Measurements from ENCODE around the gene ATF5. TPM values are rescaled to one million over a fixed set of nuclear protein-coding genes. Genes with fewer than 3 reads are reported as not detected.

ATF5 gene
- total and polyA plus RNA-seq, 10 of the 15 experiments (the other 5 are each of a cell fraction or from before 2014, with no cell fraction given) = 9.1 to 133 (median 24.0) TPM

GRCh38 chr19:49976496-49976895, 47.5 kb downstream of the ATF5 start (continued):
- TF ChIP-seq CTCF (IDR thresholded peaks at IDR 0.05 in 2 of 3, conservative IDR thresholded peaks at IDR 0.05 in 1 of 3; ENCODE audit: control insufficient read depth in 2 of 3, extremely low read depth in 1 of 3, insufficient read depth in 1 of 3, low read depth in 3 of 3, low read length in 3 of 3) (no peak), SIX5 (IDR thresholded peaks at IDR 0.05; ENCODE audit: low read depth, low read length, severe bottlenecking) (no peak), EED (IDR thresholded peaks at IDR 0.05; ENCODE audit: low read depth) (no peak)

- no peak overlapping the region for H3K9ac ChIP-seq (ENCODE audit: control insufficient read depth, insufficient read depth, low read length)
- H3K27me3 ChIP-seq (replicated peaks in 1 of 2; ENCODE audit: control insufficient read depth in 2 of 2, insufficient read depth in 2 of 2, low read length in 1 of 2) = no peaks in the 10 kb centered on the region
- ChIA-PET RAD21 (ENCODE audit: unreplicated experiment) (no interaction called here), SMC1A (ENCODE audit: uncharacterized antibody, unreplicated experiment) (interaction anchor here (0.6 to 1.1 kb wide), 2 partner anchors 15 to 91 kb away, joined by 3 read pairs; no protein-coding TSS in a partner anchor), POLR2A (no interaction called here), CTCF (no interaction called here)
- H3K9me3 ChIP-seq (replicated peaks; ENCODE audit: control insufficient read depth, insufficient read depth, low read length) = no peaks in the 10 kb centered on the region
- 85% methylated on average over 12 of the region's 13 CpGs for WGBS (ENCODE audit: insufficient coverage, insufficient replicate concordance, low lambda C conversion rate, missing lambda C conversion rate)
- H3K27ac ChIP-seq (ENCODE audit: control insufficient read depth, insufficient read depth) = no peak overlapping the region
- no peaks in the 10 kb centered on the region; a peak in 1 of 4 replicates for H3K36me3 ChIP-seq (ENCODE audit: control insufficient read depth in 2 of 2, insufficient read depth in 2 of 2, low read length in 1 of 2)
- DNase-seq (ENCODE audit: low read depth, low spot score) = no peak
- H3K4me2 ChIP-seq (ENCODE audit: control insufficient read depth, insufficient read depth) = no peak overlapping the region
- in situ Hi-C loops (cut with MboI) (no loop called here), intact Hi-C loops (cut with micrococcal nuclease; ENCODE audit: unreplicated experiment) (no loop called here)
- H3K79me2 ChIP-seq (ENCODE audit: control insufficient read depth, insufficient read depth, low read length) = no peaks in the 10 kb centered on the region
- FAIRE-seq = no peak
- no peak overlapping the region for H3K4me3 ChIP-seq
- no peaks in the 10 kb centered on the region for H4K20me1 ChIP-seq (ENCODE audit: control insufficient read depth, insufficient read depth)
- no peak overlapping the region for H2AFZ ChIP-seq (ENCODE audit: control insufficient read depth, low read depth, low read length)
- no TSS peak for BruUV-seq (replicated peaks)
- no peak for ATAC-seq
- no peak for TF ChIP-seq SIX5 (IDR thresholded peaks at IDR 0.05; ENCODE audit: low read depth, low read length, severe bottlenecking)
- no peaks in the 10 kb centered on the region for H3K4me1 ChIP-seq (ENCODE audit: control insufficient read depth, insufficient read depth, low read length)
These were observed 48.1 kb downstream of the ATF5 start for GRCh38 chr19:49977076-49977475.

- Histone ChIP-seq H3K36me3 (ENCODE audit: control insufficient read depth in 2 of 2, insufficient read depth in 2 of 2, low read length in 1 of 2) (no peaks in the 10 kb centered on the region; a peak in 1 of 4 replicates), H3K79me2 (ENCODE audit: control insufficient read depth, insufficient read depth, low read length) (no peaks in the 10 kb centered on the region), H3K27me3 (replicated peaks in 1 of 2; ENCODE audit: control insufficient read depth in 2 of 2, insufficient read depth in 2 of 2, low read length in 1 of 2) (no peaks in the 10 kb centered on the region), H4K20me1 (ENCODE audit: control insufficient read depth, insufficient read depth) (no peaks in the 10 kb centered on the region), H3K27ac (ENCODE audit: control insufficient read depth, insufficient read depth) (no peak overlapping the region), H3K4me2 (ENCODE audit: control insufficient read depth, insufficient read depth) (no peak overlapping the region), H3K9ac (ENCODE audit: control insufficient read depth, insufficient read depth, low read length) (no peak overlapping the region), H3K4me3 (no peak overlapping the region), H3K9me3 (replicated peaks; ENCODE audit: control insufficient read depth, insufficient read depth, low read length) (no peaks in the 10 kb centered on the region), H2AFZ (ENCODE audit: control insufficient read depth, low read depth, low read length) (no peak overlapping the region), H3K4me1 (ENCODE audit: control insufficient read depth, insufficient read depth, low read length) (no peaks in the 10 kb centered on the region)
- ATAC-seq (no peak), DNase-seq (ENCODE audit: low read depth, low spot score) (no peak), FAIRE-seq (no peak)
- ChIA-PET POLR2A (no interaction called here), SMC1A (ENCODE audit: uncharacterized antibody, unreplicated experiment) (no interaction called here), CTCF (no interaction called here), RAD21 (ENCODE audit: unreplicated experiment) (interaction anchor here (2.0 kb wide), 1 partner anchor 40 kb away, joined by 4 read pairs; no protein-coding TSS in a partner anchor)
- 88% methylated on average over 18 of the region's 18 CpGs for WGBS (ENCODE audit: insufficient coverage, insufficient replicate concordance, low lambda C conversion rate, missing lambda C conversion rate)
- in situ Hi-C loops (cut with MboI) (no loop called here), intact Hi-C loops (cut with micrococcal nuclease; ENCODE audit: unreplicated experiment) (no loop called here)
- no TSS peak for BruUV-seq (replicated peaks)
- TF ChIP-seq KLF5 (IDR thresholded peaks at IDR 0.05; ENCODE audit: partially characterized antibody) (no peak), ZSCAN29 (IDR thresholded peaks at IDR 0.05) (no peak), WRNIP1 (IDR thresholded peaks at IDR 0.05; ENCODE audit: borderline replicate concordance, low read depth, low read length) (no peak), CREM (IDR thresholded peaks at IDR 0.05; ENCODE audit: low read depth) (no peak), CUX1 (IDR thresholded peaks at IDR 0.05; ENCODE audit: insufficient replicate concordance, low read depth, low read length) (no peak)
These were observed 48.9 kb downstream of the ATF5 start for GRCh38 chr19:49977881-49978280.
